Central memory CD8-positive, alpha-beta T cell (primary cell): ENCODE data around the gene IL1B.

Experiments
- ATAC-seq: fragments of 150-1000 bp; cut with Tn5 transposase; replicated peaks from 2 replicates; pipeline ENCODE4 v1.10.0; 2022; ENCODE audit warnings: mild to moderate bottlenecking, moderate FRiP score, moderate number of reproducible peaks; ENCODE audit not compliant: poor library complexity, severe bottlenecking; ENCODE audit errors: extremely low read depth
- DNase-seq, 2 donors: peaks; one replicate each; pipeline ENCODE4 v3.0.0; 2021; ENCODE audit warnings: low spot score in 2 of 2
- H3K27ac Mint-ChIP-seq: one replicate; pipeline ENCODE4 v1.8.0; 2022; ENCODE audit warnings: low read depth, mild to moderate bottlenecking, moderate library complexity, mixed read lengths
- H3K27me3 Mint-ChIP-seq: one replicate; pipeline ENCODE4 v1.8.0; 2022; ENCODE audit warnings: mixed read lengths
- H3K36me3 Mint-ChIP-seq: one replicate; pipeline ENCODE4 v1.8.0; 2022; ENCODE audit warnings: mild to moderate bottlenecking, moderate library complexity, mixed read lengths; ENCODE audit not compliant: insufficient read depth
- H3K4me1 Mint-ChIP-seq: one replicate; pipeline ENCODE4 v1.8.0; 2022; ENCODE audit warnings: mixed read lengths
- H3K4me3 Mint-ChIP-seq: one replicate; pipeline ENCODE4 v1.8.0; 2022; ENCODE audit warnings: mild to moderate bottlenecking, moderate library complexity, mixed read lengths
- H3K9me3 Mint-ChIP-seq: one replicate; pipeline ENCODE4 v1.8.0; 2022; ENCODE audit warnings: mixed read lengths

The IL1B gene

DNA sequence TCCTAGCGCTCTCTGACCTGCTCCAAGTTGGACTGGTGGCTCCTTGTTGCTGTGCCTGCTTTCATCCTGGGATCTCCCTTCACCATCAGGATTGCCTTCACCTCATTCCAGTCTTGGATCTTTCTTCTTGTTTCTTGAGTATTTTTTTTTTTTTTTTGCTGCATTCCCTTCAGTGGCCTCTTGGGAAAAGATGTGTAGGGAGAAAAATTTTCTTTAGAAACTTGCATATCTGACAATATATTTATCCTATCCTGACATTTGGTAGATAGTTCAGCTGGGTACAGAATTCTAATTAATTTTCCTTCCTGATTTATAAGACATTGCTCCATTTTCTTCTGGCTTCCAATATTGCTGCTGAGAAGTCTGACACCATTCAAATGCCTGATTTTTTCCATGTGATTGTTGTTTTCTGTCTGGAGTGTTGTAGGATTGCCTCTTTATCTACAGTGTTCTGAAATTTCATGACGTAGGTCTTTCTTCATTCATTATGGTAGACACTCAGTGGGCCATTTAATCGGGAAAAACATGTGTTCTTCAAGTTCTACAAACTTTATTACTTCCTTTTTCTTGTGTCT is 29.3 kb downstream of the IL1B start:
- Mint-ChIP-seq H3K27me3 (no peaks in the 10 kb centered on the region), H3K4me1 (peaks cover 17% of the 10 kb centered on the region), H3K36me3 (no peaks in the 10 kb centered on the region), H3K9me3 (peaks cover 5% of the 10 kb centered on the region), H3K27ac (no peak overlapping the region), H3K4me3 (no peak overlapping the region)
- no peak for ATAC-seq
- DNase-seq: no peak

GRCh38 chr2:112805542-112805941 is 31.0 kb downstream of the IL1B start:
- no peaks in the 10 kb centered on the region for H3K27me3 Mint-ChIP-seq
- H3K4me1 Mint-ChIP-seq: peaks cover 6% of the 10 kb centered on the region
- ATAC-seq: peak; percentile 32
- no peak for DNase-seq
- H3K9me3 Mint-ChIP-seq: peaks cover 5% of the 10 kb centered on the region
- H3K36me3 Mint-ChIP-seq: no peaks in the 10 kb centered on the region
- no peak overlapping the region for H3K4me3 Mint-ChIP-seq
- H3K27ac Mint-ChIP-seq: no peak overlapping the region

- ATAC-seq (no peak), DNase-seq (no peak)
- H3K27me3 Mint-ChIP-seq: no peaks in the 10 kb centered on the region
- peaks cover 5% of the 10 kb centered on the region for H3K9me3 Mint-ChIP-seq
- H3K27ac Mint-ChIP-seq: no peak overlapping the region
- H3K36me3 Mint-ChIP-seq: no peaks in the 10 kb centered on the region
- peaks cover 6% of the 10 kb centered on the region for H3K4me1 Mint-ChIP-seq
- no peak overlapping the region for H3K4me3 Mint-ChIP-seq
These were observed 32.7 kb downstream of the IL1B start for GRCh38 chr2:112803691-112804521.

DNA sequence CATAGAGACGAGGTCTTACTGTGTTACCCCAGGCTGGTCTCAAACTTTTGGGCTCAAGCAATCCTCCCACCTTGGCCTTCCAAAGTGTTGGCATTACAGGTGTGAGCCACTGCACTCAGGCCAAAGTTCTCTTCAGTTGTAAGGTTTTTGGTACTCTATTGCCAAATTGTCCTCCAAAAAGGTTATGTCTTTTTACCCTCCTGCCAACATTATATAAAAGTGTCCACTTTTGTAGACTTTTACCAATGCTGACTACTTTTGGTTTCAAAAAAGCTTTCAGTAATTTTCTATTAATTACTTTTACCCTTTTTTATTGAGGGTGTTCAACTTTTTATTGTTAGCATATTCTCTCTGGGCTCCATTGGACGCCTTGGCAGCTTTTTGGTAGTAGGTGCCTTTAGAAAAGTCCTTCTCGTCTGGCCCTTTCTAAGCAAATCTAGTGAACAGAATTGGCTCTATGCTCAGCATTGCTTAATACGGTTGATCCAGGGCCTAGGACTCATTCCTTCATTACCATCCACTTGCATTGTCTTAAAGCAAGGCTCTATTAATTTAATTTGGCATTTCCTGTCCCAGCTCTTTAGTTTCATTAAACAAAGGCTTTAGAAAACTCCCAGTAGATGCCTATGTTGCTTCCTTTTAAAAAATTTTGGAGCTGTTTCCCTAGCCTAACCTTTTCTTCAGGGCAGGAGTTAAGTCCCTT is 35.5 kb downstream of the IL1B start:
- no peaks in the 10 kb centered on the region for H3K9me3 Mint-ChIP-seq
- H3K36me3 Mint-ChIP-seq: no peaks in the 10 kb centered on the region
- peaks cover 6% of the 10 kb centered on the region for H3K4me1 Mint-ChIP-seq
- no peak overlapping the region for H3K4me3 Mint-ChIP-seq
- no peaks in the 10 kb centered on the region for H3K27me3 Mint-ChIP-seq
- H3K27ac Mint-ChIP-seq: peak overlapping the region; percentile 26
- ATAC-seq: no peak
- no peak for DNase-seq

GRCh38 chr2:112798979-112799975 is 37.3 kb downstream of the IL1B start:
- peak overlapping the region; percentile 1 for H3K27ac Mint-ChIP-seq
- no peak for ATAC-seq
- H3K4me3 Mint-ChIP-seq: no peak overlapping the region

DNA sequence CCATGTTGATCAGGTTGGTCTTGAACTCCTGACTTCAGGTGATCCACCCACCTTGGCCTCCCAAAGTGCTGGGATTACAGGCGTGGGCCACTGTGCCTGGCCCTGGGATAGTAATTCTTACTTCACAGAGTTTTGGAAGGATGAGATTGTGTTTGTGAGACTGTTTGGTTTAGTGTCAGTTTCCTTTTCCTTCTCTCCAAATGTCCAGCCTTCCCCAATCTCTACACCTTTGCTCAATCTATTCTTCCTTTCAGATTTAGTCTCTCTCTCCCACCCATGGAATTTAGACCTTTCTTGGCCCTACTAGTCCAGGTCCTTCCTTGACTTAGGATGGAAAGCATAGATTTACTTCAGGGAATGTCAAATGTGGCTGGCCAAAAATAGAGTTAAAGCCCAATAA is 40.1 kb downstream of the IL1B start:
- ATAC-seq (no peak), DNase-seq (no peak)
- Mint-ChIP-seq H3K27ac (no peak overlapping the region), H3K9me3 (no peaks in the 10 kb centered on the region), H3K4me1 (peaks cover 5% of the 10 kb centered on the region), H3K27me3 (no peaks in the 10 kb centered on the region), H3K36me3 (no peaks in the 10 kb centered on the region), H3K4me3 (no peak overlapping the region)

More at GRCh38 chr2:112798979-112799975, 37.3 kb downstream of the IL1B start:
- H3K9me3 Mint-ChIP-seq: no peaks in the 10 kb centered on the region
- H3K4me1 Mint-ChIP-seq: no peaks in the 10 kb centered on the region
- no peaks in the 10 kb centered on the region for H3K36me3 Mint-ChIP-seq
- no peak for DNase-seq
- H3K27me3 Mint-ChIP-seq: no peaks in the 10 kb centered on the region

GRCh38 chr2:112795774-112796173 is 40.8 kb downstream of the IL1B start:
- H3K36me3 Mint-ChIP-seq: no peaks in the 10 kb centered on the region
- ATAC-seq: no peak
- DNase-seq: no peak
- H3K27ac Mint-ChIP-seq: no peak overlapping the region
- H3K9me3 Mint-ChIP-seq: no peaks in the 10 kb centered on the region
- H3K4me3 Mint-ChIP-seq: no peak overlapping the region
- peaks cover 5% of the 10 kb centered on the region for H3K4me1 Mint-ChIP-seq
- no peaks in the 10 kb centered on the region for H3K27me3 Mint-ChIP-seq

GRCh38 chr2:112794841-112795240 is 41.7 kb downstream of the IL1B start:
- H3K27ac Mint-ChIP-seq: no peak overlapping the region
- no peaks in the 10 kb centered on the region for H3K36me3 Mint-ChIP-seq
- peaks cover 5% of the 10 kb centered on the region for H3K4me1 Mint-ChIP-seq
- ATAC-seq: no peak
- no peak for DNase-seq
- H3K27me3 Mint-ChIP-seq: no peaks in the 10 kb centered on the region
- H3K9me3 Mint-ChIP-seq: no peaks in the 10 kb centered on the region
- H3K4me3 Mint-ChIP-seq: no peak overlapping the region

GRCh38 chr2:112794131-112794733 is 42.3 kb downstream of the IL1B start:
- peak; percentile 64 for ATAC-seq
- no peak for DNase-seq
- Mint-ChIP-seq H3K4me1 (peaks cover 5% of the 10 kb centered on the region), H3K9me3 (no peaks in the 10 kb centered on the region), H3K27ac (no peak overlapping the region), H3K4me3 (no peak overlapping the region), H3K27me3 (no peaks in the 10 kb centered on the region), H3K36me3 (no peaks in the 10 kb centered on the region)

DNA sequence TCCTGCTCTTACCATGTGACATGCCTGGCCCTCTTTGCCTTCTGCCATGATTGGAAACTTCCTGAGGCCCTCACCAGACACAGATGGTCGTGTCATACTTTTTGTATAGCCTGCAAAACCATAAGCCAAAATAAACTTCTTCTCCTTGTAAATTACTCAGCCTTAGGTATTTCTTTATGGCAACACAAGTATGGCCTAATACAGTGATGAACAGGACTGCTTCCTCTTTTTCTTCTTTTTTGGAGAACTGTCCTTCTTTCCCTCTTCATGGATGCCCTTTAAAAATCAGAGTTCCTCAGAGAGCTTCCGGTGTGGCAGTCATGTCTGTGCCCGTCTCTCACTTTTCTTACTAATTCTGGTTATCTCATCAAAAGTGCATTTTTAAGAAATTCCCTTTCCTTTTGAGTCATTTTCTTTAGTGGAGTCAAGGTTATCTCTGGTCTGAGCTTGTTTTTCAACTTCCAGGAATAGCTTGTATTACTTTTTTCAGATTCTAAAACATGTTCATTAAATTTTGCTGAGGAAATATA is 43.1 kb downstream of the IL1B start:
- Mint-ChIP-seq H3K36me3 (no peaks in the 10 kb centered on the region), H3K4me1 (peaks cover 5% of the 10 kb centered on the region), H3K27me3 (no peaks in the 10 kb centered on the region), H3K9me3 (no peaks in the 10 kb centered on the region), H3K27ac (no peak overlapping the region), H3K4me3 (no peak overlapping the region)
- ATAC-seq (no peak), DNase-seq (no peak)

GRCh38 chr2:112792419-112792818 is 44.2 kb downstream of the IL1B start:
- DNase-seq: no peak
- no peaks in the 10 kb centered on the region for H3K27me3 Mint-ChIP-seq
- no peak overlapping the region for H3K4me3 Mint-ChIP-seq
- H3K4me1 Mint-ChIP-seq: peaks cover 5% of the 10 kb centered on the region
- H3K9me3 Mint-ChIP-seq: no peaks in the 10 kb centered on the region
- ATAC-seq: no peak
- H3K27ac Mint-ChIP-seq: no peak overlapping the region
- no peaks in the 10 kb centered on the region for H3K36me3 Mint-ChIP-seq
